Loucy (cell line): Measurements from ENCODE around the gene TMTC1.

Experiments used
- EZH2phosphoT487 ChIP-seq: fragments of 200-600 bp; IDR thresholded peaks from 2 replicates; pipeline ENCODE4 v1.6.1; 2018; ENCODE audit warnings: antibody characterized with exemption, mild to moderate bottlenecking, moderate library complexity, borderline replicate concordance
- TF ChIP-seq, protein P1 (sequence below): fragments of 200-600 bp; sonication (generic); conservative IDR thresholded peaks from 2 replicates; pipeline ENCODE4 v1.5.1; 2014; ENCODE audit warnings: mild to moderate bottlenecking, antibody characterized with exemption, low read length

- TF ChIP-seq, protein P1, sequence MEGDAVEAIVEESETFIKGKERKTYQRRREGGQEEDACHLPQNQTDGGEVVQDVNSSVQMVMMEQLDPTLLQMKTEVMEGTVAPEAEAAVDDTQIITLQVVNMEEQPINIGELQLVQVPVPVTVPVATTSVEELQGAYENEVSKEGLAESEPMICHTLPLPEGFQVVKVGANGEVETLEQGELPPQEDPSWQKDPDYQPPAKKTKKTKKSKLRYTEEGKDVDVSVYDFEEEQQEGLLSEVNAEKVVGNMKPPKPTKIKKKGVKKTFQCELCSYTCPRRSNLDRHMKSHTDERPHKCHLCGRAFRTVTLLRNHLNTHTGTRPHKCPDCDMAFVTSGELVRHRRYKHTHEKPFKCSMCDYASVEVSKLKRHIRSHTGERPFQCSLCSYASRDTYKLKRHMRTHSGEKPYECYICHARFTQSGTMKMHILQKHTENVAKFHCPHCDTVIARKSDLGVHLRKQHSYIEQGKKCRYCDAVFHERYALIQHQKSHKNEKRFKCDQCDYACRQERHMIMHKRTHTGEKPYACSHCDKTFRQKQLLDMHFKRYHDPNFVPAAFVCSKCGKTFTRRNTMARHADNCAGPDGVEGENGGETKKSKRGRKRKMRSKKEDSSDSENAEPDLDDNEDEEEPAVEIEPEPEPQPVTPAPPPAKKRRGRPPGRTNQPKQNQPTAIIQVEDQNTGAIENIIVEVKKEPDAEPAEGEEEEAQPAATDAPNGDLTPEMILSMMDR: no peak
- no peak for TF ChIP-seq EZH2phosphoT487
Observed at GRCh38 chr12:29499235-29499634, 284.5 kb downstream of the TMTC1 start.
